GM21717 (cell line): Measurements from ENCODE around the gene APBB2.
"Not testable (repeated sequence)": the region's sequence is repeated elsewhere in the genome, so short reads cannot be mapped to it uniquely, and the experiment has no call there.

Experiments used
- ATAC-seq: cut with Tn5 transposase; IDR thresholded peaks from one replicate; pipeline ENCODE4 v1.9.1; 2021; ENCODE audit warnings: mild to moderate bottlenecking, moderate library complexity; ENCODE audit not compliant: unreplicated experiment

APBB2 gene

GRCh38 chr4:40916880-40917279 lies 297.5 kb downstream of the APBB2 start:
- peak; percentile 77 for ATAC-seq

- ATAC-seq: no peak
Observed at GRCh38 chr4:40916218-40916555, 298.2 kb downstream of the APBB2 start.

- ATAC-seq: no peak
Observed at GRCh38 chr4:40915318-40916217, 298.8 kb downstream of the APBB2 start.

GRCh38 chr4:40912460-40913184 lies 301.7 kb downstream of the APBB2 start:
- no peak for ATAC-seq

GRCh38 chr4:40910706-40911105 lies 303.6 kb downstream of the APBB2 start:
- ATAC-seq: no peak

- ATAC-seq: peak; percentile 42
Observed at GRCh38 chr4:40909363-40909876, 304.9 kb downstream of the APBB2 start.

- ATAC-seq: peak; percentile 86
Observed at GRCh38 chr4:40908702-40909362, 305.5 kb downstream of the APBB2 start.

GRCh38 chr4:40908297-40908696 lies 306.0 kb downstream of the APBB2 start:
- ATAC-seq: no peak

- no peak for ATAC-seq
Observed at GRCh38 chr4:40905414-40905813, 308.9 kb downstream of the APBB2 start.

GRCh38 chr4:40900531-40900930 lies 313.8 kb downstream of the APBB2 start:
- ATAC-seq: not testable (repeated sequence)

GRCh38 chr4:40897557-40898203 lies 316.7 kb downstream of the APBB2 start:
- no peak for ATAC-seq

- ATAC-seq: no peak
Observed at GRCh38 chr4:40890764-40891163, 323.6 kb downstream of the APBB2 start.

GRCh38 chr4:40890199-40890598 lies 324.1 kb downstream of the APBB2 start:
- no peak for ATAC-seq

GRCh38 chr4:40888933-40889332 lies 325.4 kb downstream of the APBB2 start:
- no peak for ATAC-seq

GRCh38 chr4:40887764-40888131 lies 326.6 kb downstream of the APBB2 start:
- ATAC-seq: no peak

GRCh38 chr4:40886931-40887763 lies 327.2 kb downstream of the APBB2 start:
- ATAC-seq: no peak

GRCh38 chr4:40881851-40882250 lies 332.5 kb downstream of the APBB2 start:
- ATAC-seq: no peak

- no peak for ATAC-seq
Observed at GRCh38 chr4:40881096-40881495, 333.2 kb downstream of the APBB2 start.

GRCh38 chr4:40878548-40879055 lies 335.7 kb downstream of the APBB2 start:
- no peak for ATAC-seq

- no peak for ATAC-seq
Observed at GRCh38 chr4:40877081-40877480, 337.3 kb downstream of the APBB2 start.
